ENCODE measurements around the gene ARHGAP9.

- TF ChIP-seq CTCF (IDR thresholded peaks at IDR 0.05; ENCODE audit: low read depth, low read length, poor library complexity, severe bottlenecking): no peak
- TF ChIP-seq EZH2phosphoT487 (IDR thresholded peaks at IDR 0.05; ENCODE audit: borderline replicate concordance, low read length): no peak
Measured at GRCh38 chr12:57434517-57435223, 45.0 kb downstream of the ARHGAP9 start, which contains the start of gene INHBC.
